WERI-Rb-1 (cell line): ENCODE results near the gene SH3GLB2.
"Not testable (repeated sequence)": the region's sequence is repeated elsewhere in the genome, so short reads cannot be mapped to it uniquely, and the experiment has no call there.

Experiments used
- DNase-seq: peaks from one replicate; pipeline ENCODE4 v3.0.0-alpha.2; 2020
- H3K27ac ChIP-seq: fragments of 250-450 bp; sonication (Bioruptor Pico); 2 replicates; pipeline ENCODE4 v1.5.1; 2020; ENCODE audit warnings: mild to moderate bottlenecking, moderate library complexity
- H3K27me3 ChIP-seq: fragments of 250-450 bp; sonication (Bioruptor Pico); 2 replicates; pipeline ENCODE4 v1.5.1; 2021; ENCODE audit warnings: mild to moderate bottlenecking, low read depth, moderate library complexity; ENCODE audit not compliant: insufficient read depth, severe bottlenecking
- H3K36me3 ChIP-seq: fragments of 250-450 bp; sonication (Bioruptor Pico); 2 replicates; pipeline ENCODE4 v1.5.1; 2020; ENCODE audit warnings: mild to moderate bottlenecking, moderate library complexity
- H3K4me3 ChIP-seq: 2 replicates; pipeline ENCODE4 v1.5.1; 2011; ENCODE audit warnings: low read depth, mild to moderate bottlenecking, control low read depth, low read length
- H3K9me3 ChIP-seq: fragments of 250-450 bp; sonication (Bioruptor Pico); 2 replicates; pipeline ENCODE4 v1.5.1; 2021; ENCODE audit warnings: mild to moderate bottlenecking, moderate library complexity; ENCODE audit not compliant: severe bottlenecking
- CTCF ChIP-seq: IDR thresholded peaks from 2 replicates; pipeline ENCODE4 v1.5.1; 2011; ENCODE audit warnings: low read depth, mild to moderate bottlenecking, control low read depth, inconsistent platforms, low read length

SH3GLB2 gene

GRCh38 chr9:129005336-129005997, 22.7 kb downstream of the SH3GLB2 start:
- TF ChIP-seq CTCF = no peak
- Histone ChIP-seq H3K27me3 (no peaks in the 10 kb centered on the region), H3K36me3 (peaks cover 95% of the 10 kb centered on the region), H3K27ac (peak overlapping the region; percentile 21), H3K9me3 (no peaks in the 10 kb centered on the region), H3K4me3 (no peak overlapping the region)
- peak; percentile 51 for DNase-seq

- not testable (repeated sequence) for DNase-seq, H3K27me3 ChIP-seq, H3K9me3 ChIP-seq, H3K4me3 ChIP-seq, H3K27ac ChIP-seq
- H3K36me3 ChIP-seq = peaks cover 98% of the 10 kb centered on the region
Observed at GRCh38 chr9:129004173-129004572, 24.0 kb downstream of the SH3GLB2 start.

GRCh38 chr9:129002992-129003391, 25.1 kb downstream of the SH3GLB2 start:
- no peak for TF ChIP-seq CTCF
- Histone ChIP-seq H3K27ac (no peak overlapping the region), H3K27me3 (no peaks in the 10 kb centered on the region), H3K9me3 (no peaks in the 10 kb centered on the region), H3K4me3 (no peak overlapping the region), H3K36me3 (peaks cover 99% of the 10 kb centered on the region)
- peak; percentile 14 for DNase-seq

- Histone ChIP-seq H3K4me3 (no peak overlapping the region), H3K36me3 (peaks cover 100% of the 10 kb centered on the region), H3K27me3 (no peaks in the 10 kb centered on the region), H3K9me3 (no peaks in the 10 kb centered on the region), H3K27ac (no peak overlapping the region)
- no peak for DNase-seq
- no peak for TF ChIP-seq CTCF
Observed at GRCh38 chr9:129001504-129002325, 26.4 kb downstream of the SH3GLB2 start.

- Histone ChIP-seq H3K27ac (no peak overlapping the region), H3K36me3 (peaks cover 100% of the 10 kb centered on the region), H3K9me3 (no peaks in the 10 kb centered on the region), H3K4me3 (no peak overlapping the region), H3K27me3 (no peaks in the 10 kb centered on the region)
- no peak for TF ChIP-seq CTCF
- no peak for DNase-seq
Observed at GRCh38 chr9:128999581-129000206, 28.4 kb downstream of the SH3GLB2 start.

GRCh38 chr9:128998462-128998861, 29.7 kb downstream of the SH3GLB2 start:
- Histone ChIP-seq H3K9me3 (no peaks in the 10 kb centered on the region), H3K36me3 (peaks cover 100% of the 10 kb centered on the region), H3K27ac (no peak overlapping the region), H3K27me3 (no peaks in the 10 kb centered on the region), H3K4me3 (no peak overlapping the region)
- DNase-seq = no peak
- TF ChIP-seq CTCF = no peak
